ENCODE measurements around the gene SCN7A.
"Not testable (repeated sequence)": the region's sequence is repeated elsewhere in the genome, so short reads cannot be mapped to it uniquely, and the experiment has no call there.

Gene SCN7A

DNA sequence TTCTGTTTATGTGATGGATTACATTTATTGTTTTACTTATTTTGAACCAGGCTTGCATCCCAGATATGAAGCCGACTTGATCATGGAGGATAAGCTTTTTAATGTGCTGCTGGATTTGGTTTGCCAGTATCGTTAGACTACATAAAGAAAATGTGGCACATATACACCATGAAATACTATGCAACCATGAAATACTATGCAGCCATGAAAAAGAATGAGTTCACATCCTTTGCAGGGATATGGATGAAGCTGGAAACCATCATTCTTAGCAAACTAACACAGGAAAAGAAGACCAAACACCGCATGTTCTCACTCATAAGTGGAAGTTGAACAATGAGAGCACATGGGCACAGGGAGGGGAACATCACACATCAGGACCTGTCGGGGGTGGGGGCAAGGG is 38.2 kb downstream of the SCN7A start:
- not testable (repeated sequence) for H3K27ac ChIP-seq (ENCODE audit: low read depth in 2 of 2, low read length in 2 of 2); H3K4me3 ChIP-seq (ENCODE audit: low read length in 2 of 2); H3K36me3 ChIP-seq (ENCODE audit: control insufficient read depth in 2 of 2, insufficient read depth in 2 of 2, low read length in 2 of 2); H3K27me3 ChIP-seq (ENCODE audit: control insufficient read depth in 2 of 2, insufficient read depth in 2 of 2, low read length in 2 of 2); H3K9ac ChIP-seq (ENCODE audit: low read depth in 1 of 2, low read length in 2 of 2); H3K9me3 ChIP-seq (ENCODE audit: control insufficient read depth in 2 of 2, low read length in 2 of 2); H3K4me1 ChIP-seq (ENCODE audit: control insufficient read depth in 2 of 2, insufficient read depth in 2 of 2, low read length in 2 of 2)

DNA sequence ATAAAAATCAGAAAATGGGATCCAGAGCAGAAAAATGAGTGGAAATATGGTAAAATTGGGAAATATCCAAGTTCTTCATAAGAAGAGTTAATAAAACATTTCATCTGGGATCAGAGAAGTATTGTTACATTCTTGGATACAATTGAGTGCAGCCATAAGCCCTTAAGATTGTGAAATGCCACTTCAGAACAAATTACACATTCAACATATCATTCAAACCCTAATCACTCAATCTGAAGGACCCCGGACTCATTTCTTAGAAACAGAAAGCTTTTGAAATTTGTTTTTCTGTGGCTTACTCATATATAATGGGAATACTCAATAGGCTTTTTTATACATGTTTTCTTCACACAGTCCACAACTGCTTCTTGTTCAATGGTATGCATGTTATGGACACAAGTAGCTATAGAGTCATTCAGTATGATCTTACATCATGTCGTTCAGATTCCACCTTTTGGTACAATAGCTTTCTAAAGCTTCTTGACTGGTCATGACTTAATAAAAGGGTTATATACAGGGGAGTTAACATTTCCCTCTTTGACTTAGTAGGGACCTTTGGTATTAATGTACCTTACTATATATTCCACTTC is 39.9 kb downstream of the SCN7A start:
- Histone ChIP-seq H3K4me3 (ENCODE audit: low read length in 2 of 2) (no peak overlapping the region), H3K9ac (ENCODE audit: low read depth in 1 of 2, low read length in 2 of 2) (no peak overlapping the region), H3K27me3 (ENCODE audit: control insufficient read depth in 2 of 2, insufficient read depth in 2 of 2, low read length in 2 of 2) (no peaks in the 10 kb centered on the region), H3K4me1 (ENCODE audit: control insufficient read depth in 2 of 2, insufficient read depth in 2 of 2, low read length in 2 of 2) (no peaks in the 10 kb centered on the region), H3K9me3 (ENCODE audit: control insufficient read depth in 2 of 2, low read length in 2 of 2) (no peaks in the 10 kb centered on the region), H3K27ac (ENCODE audit: low read depth in 2 of 2, low read length in 2 of 2) (no peak overlapping the region), H3K36me3 (ENCODE audit: control insufficient read depth in 2 of 2, insufficient read depth in 2 of 2, low read length in 2 of 2) (no peaks in the 10 kb centered on the region)

DNA sequence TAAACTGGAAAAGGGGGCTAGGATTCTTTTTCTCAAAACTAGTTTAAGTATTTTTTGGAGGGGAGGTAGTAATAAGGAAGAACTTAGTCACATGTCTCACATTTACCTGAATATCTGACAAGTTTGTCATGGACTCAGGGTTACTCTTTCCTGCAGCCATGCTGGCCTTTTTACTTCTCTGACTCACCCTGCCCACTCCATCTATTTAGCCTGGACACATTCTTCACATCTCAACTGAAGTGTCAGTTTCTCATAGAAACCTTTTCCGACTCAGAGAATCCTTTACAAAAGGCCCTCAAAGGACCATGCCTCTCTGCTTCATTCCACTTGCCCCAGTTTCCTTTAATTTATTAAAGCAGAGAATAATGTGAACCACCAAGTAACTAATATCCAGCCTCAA is 42.6 kb downstream of the SCN7A start:
- no peaks in the 10 kb centered on the region for H3K4me1 ChIP-seq (ENCODE audit: control insufficient read depth in 2 of 2, insufficient read depth in 2 of 2, low read length in 2 of 2)
- H3K27me3 ChIP-seq (ENCODE audit: control insufficient read depth in 2 of 2, insufficient read depth in 2 of 2, low read length in 2 of 2): no peaks in the 10 kb centered on the region
- H3K4me3 ChIP-seq (ENCODE audit: low read length in 2 of 2): no peak overlapping the region
- no peak overlapping the region for H3K27ac ChIP-seq (ENCODE audit: low read depth in 2 of 2, low read length in 2 of 2)
- no peaks in the 10 kb centered on the region for H3K36me3 ChIP-seq (ENCODE audit: control insufficient read depth in 2 of 2, insufficient read depth in 2 of 2, low read length in 2 of 2)
- no peak overlapping the region for H3K9ac ChIP-seq (ENCODE audit: low read depth in 1 of 2, low read length in 2 of 2)
- H3K9me3 ChIP-seq (ENCODE audit: control insufficient read depth in 2 of 2, low read length in 2 of 2): no peaks in the 10 kb centered on the region

DNA sequence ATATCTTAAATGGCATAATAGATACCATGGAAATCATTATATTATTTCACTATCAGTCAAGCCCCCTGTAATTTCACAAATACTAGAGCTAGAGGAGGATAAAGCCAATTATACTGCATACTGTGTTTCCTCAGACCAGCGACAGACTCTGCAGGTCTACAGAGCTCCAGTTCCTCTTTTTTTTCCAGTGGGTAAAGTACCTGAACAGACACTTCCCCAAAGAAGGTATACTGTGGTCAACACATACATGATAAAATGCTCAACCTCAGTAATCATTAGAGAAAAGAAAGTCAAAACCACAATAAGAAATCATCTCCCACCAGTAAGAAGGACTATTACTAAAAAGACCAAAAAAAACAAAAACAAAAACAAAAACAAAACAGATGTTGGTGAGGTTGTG is 44.6 kb downstream of the SCN7A start:
- H3K4me3 ChIP-seq (ENCODE audit: low read length in 2 of 2): no peak overlapping the region
- H3K4me1 ChIP-seq (ENCODE audit: control insufficient read depth in 2 of 2, insufficient read depth in 2 of 2, low read length in 2 of 2): no peaks in the 10 kb centered on the region
- H3K9ac ChIP-seq (ENCODE audit: low read depth in 1 of 2, low read length in 2 of 2): no peak overlapping the region
- no peaks in the 10 kb centered on the region for H3K9me3 ChIP-seq (ENCODE audit: control insufficient read depth in 2 of 2, low read length in 2 of 2)
- no peaks in the 10 kb centered on the region for H3K36me3 ChIP-seq (ENCODE audit: control insufficient read depth in 2 of 2, insufficient read depth in 2 of 2, low read length in 2 of 2)
- no peaks in the 10 kb centered on the region for H3K27me3 ChIP-seq (ENCODE audit: control insufficient read depth in 2 of 2, insufficient read depth in 2 of 2, low read length in 2 of 2)
- H3K27ac ChIP-seq (ENCODE audit: low read depth in 2 of 2, low read length in 2 of 2): no peak overlapping the region

DNA sequence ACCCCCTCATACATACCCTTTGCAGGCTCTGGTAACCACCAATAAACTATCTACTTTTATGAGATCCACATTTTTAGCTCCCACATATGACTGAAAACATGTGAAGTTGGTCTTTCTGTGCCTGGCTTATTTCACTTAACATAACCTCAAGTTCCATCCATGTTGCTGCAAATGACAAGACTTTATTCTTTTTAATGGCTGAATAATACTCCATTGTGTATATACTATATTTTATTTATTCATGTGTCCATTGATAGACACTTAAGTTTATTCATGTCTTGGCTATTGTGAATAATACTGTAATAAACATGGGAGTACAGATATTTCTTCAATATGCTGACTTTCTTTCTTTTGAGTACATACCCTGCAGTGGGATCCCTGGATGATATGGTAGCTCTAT is 45.9 kb downstream of the SCN7A start:
- no peak overlapping the region for H3K4me3 ChIP-seq (ENCODE audit: low read length in 2 of 2)

DNA sequence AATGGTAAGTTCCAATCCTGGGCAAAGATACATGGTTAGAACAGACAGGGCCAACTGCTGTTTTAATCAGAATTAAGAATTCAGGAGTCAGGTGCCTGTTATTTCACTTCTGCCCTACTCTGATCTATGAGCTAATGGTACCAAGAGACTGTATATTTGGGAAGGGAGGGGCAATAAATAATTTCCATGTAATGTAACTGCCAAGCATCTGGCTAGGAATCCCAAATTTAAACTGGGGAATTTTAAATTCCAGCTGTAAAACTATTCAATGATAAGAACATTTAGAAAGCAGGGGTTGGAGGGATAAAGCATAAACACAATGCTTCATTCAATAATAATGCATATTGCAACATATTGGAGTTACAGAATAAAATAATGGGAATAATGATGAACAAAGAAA is 49.7 kb downstream of the SCN7A start:
- no peaks in the 10 kb centered on the region for H3K27me3 ChIP-seq (ENCODE audit: control insufficient read depth in 2 of 2, insufficient read depth in 2 of 2, low read length in 2 of 2)
- H3K4me1 ChIP-seq (ENCODE audit: control insufficient read depth in 2 of 2, insufficient read depth in 2 of 2, low read length in 2 of 2): no peaks in the 10 kb centered on the region
- no peak overlapping the region for H3K4me3 ChIP-seq (ENCODE audit: low read length in 2 of 2)
- H3K9me3 ChIP-seq (ENCODE audit: control insufficient read depth in 2 of 2, low read length in 2 of 2): no peaks in the 10 kb centered on the region
- no peak overlapping the region for H3K27ac ChIP-seq (ENCODE audit: low read depth in 2 of 2, low read length in 2 of 2)
- H3K36me3 ChIP-seq (ENCODE audit: control insufficient read depth in 2 of 2, insufficient read depth in 2 of 2, low read length in 2 of 2): no peaks in the 10 kb centered on the region
- H3K9ac ChIP-seq (ENCODE audit: low read depth in 1 of 2, low read length in 2 of 2): no peak overlapping the region

More for the DNA sequence above, 45.9 kb downstream of the SCN7A start:
- Histone ChIP-seq H3K9ac (ENCODE audit: low read depth in 1 of 2, low read length in 2 of 2) (no peak overlapping the region), H3K27me3 (ENCODE audit: control insufficient read depth in 2 of 2, insufficient read depth in 2 of 2, low read length in 2 of 2) (no peaks in the 10 kb centered on the region), H3K27ac (ENCODE audit: low read depth in 2 of 2, low read length in 2 of 2) (no peak overlapping the region), H3K9me3 (ENCODE audit: control insufficient read depth in 2 of 2, low read length in 2 of 2) (no peaks in the 10 kb centered on the region), H3K36me3 (ENCODE audit: control insufficient read depth in 2 of 2, insufficient read depth in 2 of 2, low read length in 2 of 2) (no peaks in the 10 kb centered on the region), H3K4me1 (ENCODE audit: control insufficient read depth in 2 of 2, insufficient read depth in 2 of 2, low read length in 2 of 2) (no peaks in the 10 kb centered on the region)

DNA sequence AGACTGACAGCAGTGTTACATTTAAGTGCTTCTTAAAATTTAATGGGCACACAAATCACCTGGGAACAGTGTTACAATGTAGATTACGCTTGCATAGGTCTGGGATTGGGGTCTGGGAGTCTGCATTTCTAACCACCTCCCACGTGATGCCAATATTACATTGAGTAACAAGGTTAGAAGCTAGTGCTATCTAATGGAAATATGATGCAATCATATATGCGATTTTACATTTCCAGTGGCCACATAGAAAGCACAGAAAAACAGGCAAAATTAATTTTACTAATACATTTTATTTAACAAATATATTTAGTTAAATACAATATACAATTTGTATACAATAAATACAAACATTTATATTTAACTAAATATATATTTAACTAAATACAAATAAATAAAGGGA is 53.7 kb downstream of the SCN7A start:
- H3K9me3 ChIP-seq (ENCODE audit: control insufficient read depth in 2 of 2, low read length in 2 of 2): no peaks in the 10 kb centered on the region
- H3K27ac ChIP-seq (ENCODE audit: low read depth in 2 of 2, low read length in 2 of 2): no peak overlapping the region
- H3K36me3 ChIP-seq (ENCODE audit: control insufficient read depth in 2 of 2, insufficient read depth in 2 of 2, low read length in 2 of 2): no peaks in the 10 kb centered on the region
- no peaks in the 10 kb centered on the region for H3K4me1 ChIP-seq (ENCODE audit: control insufficient read depth in 2 of 2, insufficient read depth in 2 of 2, low read length in 2 of 2)
- H3K9ac ChIP-seq (ENCODE audit: low read depth in 1 of 2, low read length in 2 of 2): no peak overlapping the region
- no peaks in the 10 kb centered on the region for H3K27me3 ChIP-seq (ENCODE audit: control insufficient read depth in 2 of 2, insufficient read depth in 2 of 2, low read length in 2 of 2)
- no peak overlapping the region for H3K4me3 ChIP-seq (ENCODE audit: low read length in 2 of 2)

DNA sequence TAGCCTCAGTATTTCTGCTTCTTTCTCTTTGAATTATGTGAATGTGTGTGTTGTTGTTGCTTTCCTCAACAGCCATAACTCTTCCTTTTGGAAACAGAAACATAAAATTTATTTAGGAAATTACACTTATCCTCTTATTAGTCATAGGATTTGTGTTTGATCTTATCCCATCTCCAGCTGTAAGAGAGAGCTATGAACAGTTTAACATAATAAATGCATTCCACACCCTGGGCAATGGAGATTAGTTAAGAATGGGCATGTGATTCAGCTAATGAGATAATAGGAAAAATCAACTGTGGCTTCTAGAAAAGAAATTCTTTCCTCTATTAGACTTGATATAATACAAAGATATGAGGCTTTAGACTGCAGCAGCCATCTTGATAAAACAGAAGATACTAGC is 55.0 kb downstream of the SCN7A start:
- H3K9me3 ChIP-seq (ENCODE audit: control insufficient read depth in 2 of 2, low read length in 2 of 2): no peaks in the 10 kb centered on the region
- H3K4me1 ChIP-seq (ENCODE audit: control insufficient read depth in 2 of 2, insufficient read depth in 2 of 2, low read length in 2 of 2): no peaks in the 10 kb centered on the region
- no peak overlapping the region for H3K27ac ChIP-seq (ENCODE audit: low read depth in 2 of 2, low read length in 2 of 2)
- no peaks in the 10 kb centered on the region for H3K27me3 ChIP-seq (ENCODE audit: control insufficient read depth in 2 of 2, insufficient read depth in 2 of 2, low read length in 2 of 2)
- no peak overlapping the region for H3K4me3 ChIP-seq (ENCODE audit: low read length in 2 of 2)
- no peaks in the 10 kb centered on the region for H3K36me3 ChIP-seq (ENCODE audit: control insufficient read depth in 2 of 2, insufficient read depth in 2 of 2, low read length in 2 of 2)
- H3K9ac ChIP-seq (ENCODE audit: low read depth in 1 of 2, low read length in 2 of 2): no peak overlapping the region

DNA sequence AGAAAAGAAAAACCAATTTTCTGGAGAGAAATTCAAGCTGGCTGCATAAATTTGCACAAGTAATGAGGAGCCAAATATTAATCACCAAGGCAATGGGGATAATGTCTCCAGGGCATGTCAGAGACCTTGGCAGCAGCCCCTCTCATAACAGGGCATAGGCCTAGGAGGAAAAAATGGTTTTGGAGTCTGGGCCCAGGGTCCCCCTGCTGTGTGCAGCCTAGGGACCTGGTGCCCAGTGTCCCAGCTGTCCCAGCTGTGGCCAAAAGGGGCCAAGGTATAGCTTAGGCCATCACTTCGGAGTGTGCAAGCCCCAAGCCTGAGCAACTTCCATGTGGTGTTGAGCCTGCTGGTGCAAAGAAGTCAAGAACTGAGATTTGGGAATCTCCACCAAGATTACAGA is 57.1 kb downstream of the SCN7A start:
- Histone ChIP-seq H3K9ac (ENCODE audit: low read depth in 1 of 2, low read length in 2 of 2) (no peak overlapping the region), H3K4me3 (ENCODE audit: low read length in 2 of 2) (no peak overlapping the region), H3K27ac (ENCODE audit: low read depth in 2 of 2, low read length in 2 of 2) (no peak overlapping the region), H3K4me1 (ENCODE audit: control insufficient read depth in 2 of 2, insufficient read depth in 2 of 2, low read length in 2 of 2) (no peaks in the 10 kb centered on the region), H3K36me3 (ENCODE audit: control insufficient read depth in 2 of 2, insufficient read depth in 2 of 2, low read length in 2 of 2) (no peaks in the 10 kb centered on the region), H3K27me3 (ENCODE audit: control insufficient read depth in 2 of 2, insufficient read depth in 2 of 2, low read length in 2 of 2) (no peaks in the 10 kb centered on the region), H3K9me3 (ENCODE audit: control insufficient read depth in 2 of 2, low read length in 2 of 2) (no peaks in the 10 kb centered on the region)

DNA sequence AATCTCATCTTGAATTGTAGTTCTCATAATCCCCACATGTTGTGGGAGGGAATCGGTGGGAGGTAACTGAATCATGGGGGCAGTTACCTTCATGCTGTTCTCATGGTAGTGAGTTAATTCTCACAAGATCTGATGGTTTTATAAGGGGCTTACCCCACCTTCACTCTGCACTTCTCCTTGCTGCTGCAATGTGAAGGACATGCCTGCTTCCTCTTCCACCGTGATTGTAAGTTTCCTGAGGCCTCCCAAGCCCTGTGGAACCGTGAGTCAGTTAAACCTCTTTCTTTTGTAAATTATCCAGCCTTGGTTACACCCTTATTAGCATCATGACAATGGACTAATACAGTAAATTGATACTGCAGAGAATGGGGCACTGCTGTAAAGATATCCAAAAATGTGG is 57.9 kb downstream of the SCN7A start:
- no peaks in the 10 kb centered on the region for H3K36me3 ChIP-seq (ENCODE audit: control insufficient read depth in 2 of 2, insufficient read depth in 2 of 2, low read length in 2 of 2)
- no peak overlapping the region for H3K9ac ChIP-seq (ENCODE audit: low read depth in 1 of 2, low read length in 2 of 2)
- H3K9me3 ChIP-seq (ENCODE audit: control insufficient read depth in 2 of 2, low read length in 2 of 2): no peaks in the 10 kb centered on the region
- no peaks in the 10 kb centered on the region for H3K4me1 ChIP-seq (ENCODE audit: control insufficient read depth in 2 of 2, insufficient read depth in 2 of 2, low read length in 2 of 2)
- no peak overlapping the region for H3K27ac ChIP-seq (ENCODE audit: low read depth in 2 of 2, low read length in 2 of 2)
- no peak overlapping the region for H3K4me3 ChIP-seq (ENCODE audit: low read length in 2 of 2)
- H3K27me3 ChIP-seq (ENCODE audit: control insufficient read depth in 2 of 2, insufficient read depth in 2 of 2, low read length in 2 of 2): no peaks in the 10 kb centered on the region

DNA sequence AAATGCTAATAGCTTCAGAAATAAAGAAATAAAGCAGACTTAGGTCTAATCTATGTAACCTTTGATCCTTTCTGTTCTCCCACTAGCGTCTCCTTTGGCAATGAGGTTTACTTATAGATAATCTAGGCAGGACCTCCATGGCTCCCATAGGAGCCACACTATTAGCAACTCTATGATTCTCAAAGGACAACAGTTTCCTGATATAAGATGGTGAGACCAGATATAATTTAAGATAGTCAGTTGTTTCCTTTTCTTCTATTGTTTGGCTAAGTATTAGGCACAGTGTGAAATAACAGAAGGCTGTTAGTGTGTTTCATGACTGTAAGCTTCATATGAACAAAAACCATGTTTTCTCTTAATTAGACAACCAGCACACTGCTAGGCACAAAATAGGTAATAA is 59.6 kb downstream of the SCN7A start:
- Histone ChIP-seq H3K9me3 (ENCODE audit: control insufficient read depth in 2 of 2, low read length in 2 of 2) (no peaks in the 10 kb centered on the region), H3K36me3 (ENCODE audit: control insufficient read depth in 2 of 2, insufficient read depth in 2 of 2, low read length in 2 of 2) (no peaks in the 10 kb centered on the region)

More for the DNA sequence above, 59.6 kb downstream of the SCN7A start:
- H3K4me3 ChIP-seq (ENCODE audit: low read length in 2 of 2): no peak overlapping the region
- no peak overlapping the region for H3K27ac ChIP-seq (ENCODE audit: low read depth in 2 of 2, low read length in 2 of 2)
- no peaks in the 10 kb centered on the region for H3K4me1 ChIP-seq (ENCODE audit: control insufficient read depth in 2 of 2, insufficient read depth in 2 of 2, low read length in 2 of 2)
- no peaks in the 10 kb centered on the region for H3K27me3 ChIP-seq (ENCODE audit: control insufficient read depth in 2 of 2, insufficient read depth in 2 of 2, low read length in 2 of 2)
- no peak overlapping the region for H3K9ac ChIP-seq (ENCODE audit: low read depth in 1 of 2, low read length in 2 of 2)
